IMR-90 (cell line): ENCODE measurements around the gene CD84. TPM values are rescaled to one million over a fixed set of nuclear protein-coding genes. Genes with fewer than 3 reads are reported as not detected.

Experiments used
- ATAC-seq: fragments of 200-7000 bp; cut with Tn5 transposase; 2 replicates; pipeline ENCODE4 v1.9.1; 2020; ENCODE audit warnings: low read depth, mild to moderate bottlenecking, moderate library complexity
- BruUV-seq: library from RNA; stranded (reverse); fragments of 400-500 nt; replicated peaks from 2 replicates; lab custom pipeline; 2021; lab: Mats Ljungman, UMichigan
- CTCF ChIA-PET: fragments of 300-600 bp; formaldehyde crosslinking; extraction: SDS; loops from one replicate; lab custom pipeline; 2021; ENCODE audit warnings: antibody characterized with exemption; lab: Yijun Ruan, JAX
- POLR2A ChIA-PET: fragments of 300-600 bp; sonication (Branson Sonifier 250); formaldehyde crosslinking; loops from one replicate; lab custom pipeline; 2022; ENCODE audit warnings: antibody characterized with exemption; ENCODE audit not compliant: unreplicated experiment; lab: Charles Lee
- DNase-seq: peaks from one replicate; pipeline ENCODE4 v3.0.0; 2013
- H2AFZ ChIP-seq: replicated peaks from 2 replicates; pipeline ENCODE3; 2013; ENCODE audit warnings: low read length, mild to moderate bottlenecking; ENCODE audit not compliant: poor library complexity
- H2AK5ac ChIP-seq: 2 replicates; pipeline ENCODE4 v1.6.1; 2013; ENCODE audit warnings: low read depth, low read length, inconsistent platforms
- H2AK9ac ChIP-seq: replicated peaks from 2 replicates; pipeline ENCODE3; 2013; ENCODE audit warnings: mild to moderate bottlenecking, low read depth, low read length, moderate library complexity; ENCODE audit not compliant: poor library complexity
- H2BK120ac ChIP-seq: 2 replicates; pipeline ENCODE4 v1.6.1; 2013; ENCODE audit warnings: low read depth, low read length, inconsistent platforms
- H2BK15ac ChIP-seq: 3 replicates; pipeline ENCODE4 v1.6.1; 2013; ENCODE audit warnings: low read depth, low read length, inconsistent platforms
- H2BK20ac ChIP-seq: 2 replicates; pipeline ENCODE4 v1.6.1; 2013; ENCODE audit warnings: low read depth, mild to moderate bottlenecking, inconsistent platforms, low read length, moderate library complexity
- H2BK5ac ChIP-seq: 2 replicates; pipeline ENCODE4 v1.6.1; 2013; ENCODE audit warnings: mild to moderate bottlenecking, low read depth, low read length, inconsistent platforms; ENCODE audit not compliant: poor library complexity, severe bottlenecking
- H3K14ac ChIP-seq: replicated peaks from 2 replicates; pipeline ENCODE4 v1.6.1; 2013; ENCODE audit warnings: low read depth, low read length, inconsistent platforms
- H3K18ac ChIP-seq: 2 replicates; pipeline ENCODE4 v1.6.1; 2013; ENCODE audit warnings: low read depth, low read length, control low read depth
- H3K23ac ChIP-seq: 2 replicates; pipeline ENCODE4 v1.6.1; 2013; ENCODE audit warnings: low read depth, low read length, inconsistent platforms
- H3K27ac ChIP-seq: 2 replicates; pipeline ENCODE4 v1.5.1; 2013; ENCODE audit warnings: mild to moderate bottlenecking, control low read depth, low read length; ENCODE audit not compliant: insufficient read depth
- H3K27me3 ChIP-seq: 2 replicates; pipeline ENCODE4 v1.6.1; 2013; ENCODE audit warnings: low read length; ENCODE audit not compliant: control insufficient read depth, insufficient read depth
- H3K36me3 ChIP-seq: 2 replicates; pipeline ENCODE4 v1.6.1; 2013; ENCODE audit warnings: low read length, mixed read lengths; ENCODE audit not compliant: control insufficient read depth, insufficient read depth
- H3K4ac ChIP-seq: 2 replicates; pipeline ENCODE4 v1.6.1; 2013; ENCODE audit warnings: low read depth, low read length, inconsistent platforms
- H3K4me1 ChIP-seq: 2 replicates; pipeline ENCODE4 v1.6.1; 2013; ENCODE audit warnings: low read length, mixed read lengths; ENCODE audit not compliant: control insufficient read depth, insufficient read depth
- H3K4me2 ChIP-seq: 2 replicates; pipeline ENCODE4 v1.6.1; 2013; ENCODE audit warnings: low read depth, mild to moderate bottlenecking, control low read depth, low read length, moderate library complexity
- H3K4me3 ChIP-seq: 2 replicates; pipeline ENCODE4 v1.5.1; 2013; ENCODE audit warnings: low read depth, mild to moderate bottlenecking, control low read depth, low read length, moderate library complexity; ENCODE audit not compliant: insufficient read depth
- H3K56ac ChIP-seq: 2 replicates; pipeline ENCODE4 v1.6.1; 2013; ENCODE audit warnings: low read length, inconsistent platforms; ENCODE audit not compliant: insufficient read depth; ENCODE audit errors: extremely low read depth
- H3K79me1 ChIP-seq, 2 experiments: 2 replicates each; pipeline ENCODE4 v1.6.1; 2013; ENCODE audit warnings: low read length in 2 of 2, inconsistent platforms in 1 of 2, low read depth in 1 of 2
- H3K9ac ChIP-seq: 2 replicates; pipeline ENCODE4 v1.6.1; 2013; ENCODE audit warnings: low read depth, low read length, control low read depth
- H3K9me1 ChIP-seq: 2 replicates; pipeline ENCODE4 v1.6.1; 2013; ENCODE audit warnings: low read length, inconsistent platforms; ENCODE audit not compliant: insufficient read depth
- H3K9me3 ChIP-seq: 2 replicates; pipeline ENCODE4 v1.6.1; 2013; ENCODE audit warnings: low read length; ENCODE audit not compliant: control insufficient read depth, insufficient read depth
- H4K20me1 ChIP-seq: 2 replicates; pipeline ENCODE4 v1.6.1; 2013; ENCODE audit warnings: low read length, inconsistent platforms; ENCODE audit not compliant: insufficient read depth
- H4K5ac ChIP-seq: 2 replicates; pipeline ENCODE4 v1.6.1; 2013; ENCODE audit warnings: mild to moderate bottlenecking, low read depth, low read length, control low read depth
- H4K8ac ChIP-seq, 2 experiments: 2 replicates each; pipeline ENCODE4 v1.6.1; 2013; ENCODE audit warnings: low read depth in 2 of 2, low read length in 2 of 2, control low read depth in 1 of 2, inconsistent platforms in 1 of 2
- H4K91ac ChIP-seq: 2 replicates; pipeline ENCODE4 v1.6.1; 2013; ENCODE audit warnings: low read depth, low read length, inconsistent platforms; ENCODE audit not compliant: insufficient read depth
- CEBPB ChIP-seq: IDR thresholded peaks from 2 replicates; pipeline ENCODE4 v1.6.1; 2012; ENCODE audit warnings: low read depth, low read length, improper control_type of control experiment
- CHD1 ChIP-seq: IDR thresholded peaks from 2 replicates; pipeline ENCODE4 v1.6.1; 2012; ENCODE audit warnings: low read depth, low read length, improper control_type of control experiment
- CTCF ChIP-seq: conservative IDR thresholded peaks from 2 replicates; pipeline ENCODE4 v1.5.1; 2012; ENCODE audit warnings: mild to moderate bottlenecking, low read depth, low read length, improper control_type of control experiment
- FOS ChIP-seq: fragments of 150-350 bp; IDR thresholded peaks from 2 replicates; pipeline ENCODE4 v1.6.1; 2016; ENCODE audit warnings: low read depth, low read length
- MAFK ChIP-seq: IDR thresholded peaks from 2 replicates; pipeline ENCODE4 v1.6.1; 2012; ENCODE audit warnings: low read depth, low read length, improper control_type of control experiment
- MAZ ChIP-seq: IDR thresholded peaks from 2 replicates; pipeline ENCODE4 v1.6.1; 2012; ENCODE audit warnings: low read depth, mild to moderate bottlenecking, low read length, improper control_type of control experiment, moderate library complexity, borderline replicate concordance
- POLR2A ChIP-seq: IDR thresholded peaks from 2 replicates; pipeline ENCODE4 v1.6.1; 2012; ENCODE audit warnings: mild to moderate bottlenecking, low read depth, low read length
- RFX5 ChIP-seq: IDR thresholded peaks from 2 replicates; pipeline ENCODE4 v1.8.0; 2012; ENCODE audit warnings: low read depth, mild to moderate bottlenecking, low read length, moderate library complexity
- SMC3 ChIP-seq: fragments of 150-350 bp; IDR thresholded peaks from 2 replicates; pipeline ENCODE4 v1.6.1; 2016; ENCODE audit warnings: low read depth, mild to moderate bottlenecking, antibody characterized with exemption, low read length, moderate library complexity
- USF2 ChIP-seq: fragments of 150-350 bp; IDR thresholded peaks from 2 replicates; pipeline ENCODE4 v1.6.1; 2017; ENCODE audit warnings: mild to moderate bottlenecking, antibody characterized with exemption, low read length, low read depth
- WGBS, 2 experiments: methylation state at CpG; one replicate each; pipeline versions ENCODE4 v1.1.5 to v1.1.7; 2013; ENCODE audit warnings: missing lambda C conversion rate in 2 of 2; ENCODE audit not compliant: insufficient read length in 1 of 2; ENCODE audit errors: extremely low coverage in 2 of 2; 5-methylcytosine and 5-hydroxymethylcytosine counted together
- dilution Hi-C: fragments of 300-500 bp; cut with HindIII; formaldehyde crosslinking; loops from one replicate; pipeline ENCODE4 v1.14.3; 2018; ENCODE audit warnings: low sequenced_read_pairs; ENCODE audit not compliant: unreplicated experiment
- in situ Hi-C: fragments of 300-500 bp; cut with MboI; formaldehyde crosslinking; loops from 3 replicates; pipeline ENCODE4 v1.14.3; 2019; ENCODE audit warnings: low sequenced_read_pairs, inconsistent platforms, mixed read lengths
- intact Hi-C: fragments of 100-400 bp; cut with micrococcal nuclease; formaldehyde crosslinking; loops from 2 replicates; pipeline ENCODE4 v1.10.0; 2022
- polyA plus RNA-seq, 3 experiments: library from polyadenylated mRNA; depleted of rRNA; stranded (reverse); fragments of >200 nt; gene quantifications; 2 replicates each; pipeline ENCODE4 v1.2.3, GENCODE V29; 2012; ENCODE audit warnings: low replicate concordance in 1 of 3
- total RNA-seq: library from RNA; depleted of rRNA; stranded (reverse); fragments of >200 nt; gene quantifications from 2 replicates; pipeline ENCODE4 v1.2.3, GENCODE V29; 2012
- TF ChIP-seq, protein P1 (sequence below): fragments of 150-350 bp; IDR thresholded peaks from 2 replicates; pipeline ENCODE4 v1.6.1; 2016; ENCODE audit warnings: low read depth, mild to moderate bottlenecking, low read length, moderate library complexity, borderline replicate concordance

Gene CD84
- total and polyA plus RNA-seq, 2 of the 4 experiments (the other 2 are of a cell fraction), result not detected

GRCh38 chr1:160569806-160570205 is 9.5 kb downstream of the CD84 start:
- Histone ChIP-seq H3K36me3 (no peaks in the 10 kb centered on the region), H3K9ac (no peak overlapping the region), H3K14ac (no peak overlapping the region), H3K4me1 (no peaks in the 10 kb centered on the region), H2BK5ac (no peak overlapping the region), H2BK15ac (no peak overlapping the region), H3K9me1 (no peaks in the 10 kb centered on the region), H3K56ac (no peak overlapping the region), H3K4ac (no peak overlapping the region), H3K23ac (no peak overlapping the region), H4K5ac (no peak overlapping the region), H2AK9ac (no peak overlapping the region), H2AK5ac (no peak overlapping the region), H3K9me3 (no peaks in the 10 kb centered on the region), H4K91ac (no peak overlapping the region), H3K18ac (no peak overlapping the region), H3K27ac (no peak overlapping the region), H3K4me2 (no peak overlapping the region), H4K8ac (no peak overlapping the region), H3K27me3 (no peaks in the 10 kb centered on the region), H2BK120ac (no peak overlapping the region), H4K20me1 (no peaks in the 10 kb centered on the region), H2BK20ac (no peak overlapping the region), H3K79me1 (no peaks in the 10 kb centered on the region), H2AFZ (no peak overlapping the region), H3K4me3 (no peak overlapping the region)
- no peak for DNase-seq
- CTCF ChIA-PET, result no interaction called here
- dilution Hi-C loops (no loop called here), in situ Hi-C loops (no loop called here), intact Hi-C loops (no loop called here)
- WGBS, 2 experiments, result 100% methylated on average over 1 of the region's 2 CpGs; no CpG with 5 or more reads in 1 of the 2 experiments
- BruUV-seq, result no TSS peak
- TF ChIP-seq, protein P1, sequence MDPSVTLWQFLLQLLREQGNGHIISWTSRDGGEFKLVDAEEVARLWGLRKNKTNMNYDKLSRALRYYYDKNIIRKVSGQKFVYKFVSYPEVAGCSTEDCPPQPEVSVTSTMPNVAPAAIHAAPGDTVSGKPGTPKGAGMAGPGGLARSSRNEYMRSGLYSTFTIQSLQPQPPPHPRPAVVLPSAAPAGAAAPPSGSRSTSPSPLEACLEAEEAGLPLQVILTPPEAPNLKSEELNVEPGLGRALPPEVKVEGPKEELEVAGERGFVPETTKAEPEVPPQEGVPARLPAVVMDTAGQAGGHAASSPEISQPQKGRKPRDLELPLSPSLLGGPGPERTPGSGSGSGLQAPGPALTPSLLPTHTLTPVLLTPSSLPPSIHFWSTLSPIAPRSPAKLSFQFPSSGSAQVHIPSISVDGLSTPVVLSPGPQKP, result no peak
- TF ChIP-seq MAZ (no peak), CTCF (no peak), MAFK (no peak), FOS (no peak), SMC3 (no peak), CEBPB (no peak), POLR2A (no peak), CHD1 (no peak), RFX5 (no peak), USF2 (no peak)
- no peak for ATAC-seq
- POLR2A ChIA-PET, result no interaction called here
